Endothelial cell (in vitro differentiated cells): ENCODE results near the gene STRN. TPM values are rescaled to one million over a fixed set of nuclear protein-coding genes. Genes with fewer than 3 reads are reported as not detected.

ENCODE experiments used
- DNase-seq: peaks from one replicate; pipeline ENCODE4 v3.0.0; 2021; ENCODE audit warnings: low spot score
- H3K27ac Mint-ChIP-seq: one replicate; pipeline ENCODE4 v1.8.0; 2021; ENCODE audit warnings: mixed read lengths, inconsistent platforms; ENCODE audit not compliant: unreplicated experiment
- H3K27me3 Mint-ChIP-seq: one replicate; pipeline ENCODE4 v1.8.0; 2021; ENCODE audit warnings: mild to moderate bottlenecking, moderate library complexity, mixed read lengths, inconsistent platforms; ENCODE audit not compliant: unreplicated experiment
- H3K36me3 Mint-ChIP-seq: one replicate; pipeline ENCODE4 v1.8.0; 2021; ENCODE audit warnings: mild to moderate bottlenecking, low read depth, mixed read lengths, inconsistent platforms; ENCODE audit not compliant: unreplicated experiment
- H3K4me1 Mint-ChIP-seq: one replicate; pipeline ENCODE4 v1.8.0; 2021; ENCODE audit warnings: mild to moderate bottlenecking, mixed read lengths, inconsistent platforms; ENCODE audit not compliant: unreplicated experiment
- H3K4me3 Mint-ChIP-seq: one replicate; pipeline ENCODE4 v1.8.0; 2021; ENCODE audit warnings: mild to moderate bottlenecking, mixed read lengths, inconsistent platforms; ENCODE audit not compliant: unreplicated experiment
- H3K9me3 Mint-ChIP-seq: one replicate; pipeline ENCODE4 v1.8.0; 2021; ENCODE audit warnings: mixed read lengths, inconsistent platforms; ENCODE audit not compliant: unreplicated experiment
- total RNA-seq: library from RNA; stranded (reverse); fragmentation: NEBNext Ultra II Directional; extraction: Animal tissue kit (Norgen Biotek cat#: 25700); gene quantifications from one replicate; pipeline ENCODE4 v1.2.1, GENCODE V29; 2021; ENCODE audit not compliant: unreplicated experiment
- TF ChIP-seq, protein P1 (sequence below): fragments of 200-600 bp; sonication (generic); IDR thresholded peaks from one replicate; pipeline ENCODE4 v1.5.0; 2021; ENCODE audit warnings: antibody characterized with exemption; ENCODE audit not compliant: unreplicated experiment

STRN gene
- total RNA-seq, 1 donor from 2014 or later, result 52.0 TPM

DNA sequence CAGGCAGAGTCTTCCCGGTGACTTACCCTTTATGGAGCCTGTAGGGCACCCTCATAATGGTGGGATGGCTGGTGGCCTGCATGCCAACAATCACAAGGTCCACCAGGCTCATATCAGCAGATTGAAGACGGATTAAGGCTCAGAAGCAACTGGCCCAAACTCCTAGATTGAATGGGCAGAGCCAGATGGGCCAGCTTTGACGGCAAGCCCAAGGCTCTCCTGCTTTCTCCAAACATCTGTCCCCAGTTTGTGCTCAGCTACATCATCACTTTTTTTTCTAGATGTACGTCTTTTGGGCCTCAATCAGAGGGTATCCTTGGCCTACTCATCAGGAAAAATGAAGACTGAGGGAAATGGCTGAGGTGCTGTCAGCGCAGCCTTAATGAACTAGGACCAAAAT is 155.3 kb downstream of the STRN start:
- H3K4me1 Mint-ChIP-seq, result no peaks in the 10 kb centered on the region
- no peaks in the 10 kb centered on the region for H3K36me3 Mint-ChIP-seq
- H3K4me3 Mint-ChIP-seq, result no peak overlapping the region
- no peaks in the 10 kb centered on the region for H3K9me3 Mint-ChIP-seq
- TF ChIP-seq, protein P1, sequence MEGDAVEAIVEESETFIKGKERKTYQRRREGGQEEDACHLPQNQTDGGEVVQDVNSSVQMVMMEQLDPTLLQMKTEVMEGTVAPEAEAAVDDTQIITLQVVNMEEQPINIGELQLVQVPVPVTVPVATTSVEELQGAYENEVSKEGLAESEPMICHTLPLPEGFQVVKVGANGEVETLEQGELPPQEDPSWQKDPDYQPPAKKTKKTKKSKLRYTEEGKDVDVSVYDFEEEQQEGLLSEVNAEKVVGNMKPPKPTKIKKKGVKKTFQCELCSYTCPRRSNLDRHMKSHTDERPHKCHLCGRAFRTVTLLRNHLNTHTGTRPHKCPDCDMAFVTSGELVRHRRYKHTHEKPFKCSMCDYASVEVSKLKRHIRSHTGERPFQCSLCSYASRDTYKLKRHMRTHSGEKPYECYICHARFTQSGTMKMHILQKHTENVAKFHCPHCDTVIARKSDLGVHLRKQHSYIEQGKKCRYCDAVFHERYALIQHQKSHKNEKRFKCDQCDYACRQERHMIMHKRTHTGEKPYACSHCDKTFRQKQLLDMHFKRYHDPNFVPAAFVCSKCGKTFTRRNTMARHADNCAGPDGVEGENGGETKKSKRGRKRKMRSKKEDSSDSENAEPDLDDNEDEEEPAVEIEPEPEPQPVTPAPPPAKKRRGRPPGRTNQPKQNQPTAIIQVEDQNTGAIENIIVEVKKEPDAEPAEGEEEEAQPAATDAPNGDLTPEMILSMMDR, result no peak
- DNase-seq, result no peak
- H3K27ac Mint-ChIP-seq, result no peak overlapping the region
- peaks cover 2% of the 10 kb centered on the region for H3K27me3 Mint-ChIP-seq

DNA sequence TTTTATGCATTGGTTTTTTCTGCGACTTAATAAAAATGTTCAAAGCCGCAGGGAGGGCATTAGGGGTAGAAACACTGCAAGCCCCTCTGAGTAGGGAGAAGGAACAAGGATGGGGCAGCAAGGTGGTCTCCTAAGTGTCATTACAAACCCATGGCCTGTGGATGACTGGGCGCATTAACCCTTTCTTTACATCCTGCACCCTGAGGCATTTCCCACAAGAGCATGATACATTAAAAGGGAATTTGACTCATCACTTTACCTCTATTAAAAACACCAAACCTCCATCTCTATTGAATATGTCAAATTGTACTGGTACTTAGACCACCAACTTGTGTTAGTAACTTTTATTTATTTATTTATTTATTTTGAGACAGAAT is 157.3 kb downstream of the STRN start:
- H3K4me3 Mint-ChIP-seq, result no peak overlapping the region
- H3K27me3 Mint-ChIP-seq, result peaks cover 8% of the 10 kb centered on the region
- DNase-seq, result no peak
- TF ChIP-seq, protein P1, result no peak
- H3K4me1 Mint-ChIP-seq, result no peaks in the 10 kb centered on the region
- H3K27ac Mint-ChIP-seq, result no peak overlapping the region
- H3K36me3 Mint-ChIP-seq, result no peaks in the 10 kb centered on the region
- H3K9me3 Mint-ChIP-seq, result no peaks in the 10 kb centered on the region

DNA sequence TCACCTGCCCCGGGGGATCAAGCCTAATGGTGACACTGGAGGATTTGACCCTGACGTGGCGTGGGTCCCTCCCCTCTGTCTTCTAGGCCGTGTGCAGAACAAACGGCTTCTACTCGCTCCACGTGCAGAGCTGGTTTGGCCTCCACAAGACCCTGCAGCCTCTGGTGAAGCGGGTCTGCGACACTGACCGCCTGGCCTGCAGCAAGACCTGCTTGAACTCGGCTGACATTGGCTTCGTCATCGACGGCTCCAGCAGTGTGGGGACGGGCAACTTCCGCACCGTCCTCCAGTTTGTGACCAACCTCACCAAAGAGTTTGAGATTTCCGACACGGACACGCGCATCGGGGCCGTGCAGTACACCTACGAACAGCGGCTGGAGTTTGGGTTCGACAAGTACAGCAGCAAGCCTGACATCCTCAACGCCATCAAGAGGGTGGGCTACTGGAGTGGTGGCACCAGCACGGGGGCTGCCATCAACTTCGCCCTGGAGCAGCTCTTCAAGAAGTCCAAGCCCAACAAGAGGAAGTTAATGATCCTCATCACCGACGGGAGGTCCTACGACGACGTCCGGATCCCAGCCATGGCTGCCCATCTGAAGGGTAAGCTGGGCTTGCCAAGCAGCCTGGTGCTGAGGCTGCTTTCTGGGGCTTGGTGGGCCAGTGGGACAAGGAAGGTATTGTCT is 157.8 kb downstream of the STRN start:
- no peaks in the 10 kb centered on the region for H3K36me3 Mint-ChIP-seq
- H3K9me3 Mint-ChIP-seq, result no peaks in the 10 kb centered on the region
- peaks cover 8% of the 10 kb centered on the region for H3K27me3 Mint-ChIP-seq
- H3K4me1 Mint-ChIP-seq, result no peaks in the 10 kb centered on the region
- H3K4me3 Mint-ChIP-seq, result no peak overlapping the region
- TF ChIP-seq, protein P1, result no peak
- H3K27ac Mint-ChIP-seq, result no peak overlapping the region
- no peak for DNase-seq

DNA sequence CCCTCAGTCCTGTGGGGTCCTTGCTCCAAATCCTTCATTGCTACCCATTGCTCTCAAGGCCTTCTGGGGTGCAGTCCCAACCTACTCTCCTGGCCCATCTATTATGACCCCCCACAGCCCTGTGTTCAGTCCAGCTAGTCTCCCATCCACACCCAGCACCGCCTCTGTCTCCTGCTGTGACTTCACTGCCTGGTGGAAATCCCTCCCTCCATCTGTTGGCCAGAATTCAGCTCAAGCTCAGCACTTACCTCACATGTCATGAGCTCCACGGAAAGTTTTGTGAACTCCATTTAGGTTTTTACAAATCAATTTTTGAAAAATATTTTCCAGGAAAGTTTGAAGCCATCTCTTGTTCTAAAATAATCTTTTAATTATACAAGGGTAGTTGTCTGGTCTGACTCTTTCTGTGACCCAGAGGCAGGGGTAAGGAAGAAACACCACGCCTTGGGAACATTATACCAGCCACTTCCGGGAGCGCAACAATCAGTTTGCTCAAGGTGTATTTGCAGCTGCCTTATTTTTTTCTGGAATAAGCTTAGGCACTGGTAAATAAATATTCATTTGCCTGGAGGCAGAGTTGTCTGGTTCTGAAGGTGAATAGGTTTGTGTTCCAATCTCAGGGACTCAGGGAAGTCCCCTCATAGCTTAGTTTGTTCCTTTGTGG is 159.0 kb downstream of the STRN start:
- TF ChIP-seq, protein P1, result no peak
- Mint-ChIP-seq H3K27me3 (peaks cover 8% of the 10 kb centered on the region), H3K4me3 (no peak overlapping the region), H3K9me3 (no peaks in the 10 kb centered on the region), H3K4me1 (no peaks in the 10 kb centered on the region), H3K27ac (no peak overlapping the region), H3K36me3 (no peaks in the 10 kb centered on the region)
- DNase-seq, result no peak

DNA sequence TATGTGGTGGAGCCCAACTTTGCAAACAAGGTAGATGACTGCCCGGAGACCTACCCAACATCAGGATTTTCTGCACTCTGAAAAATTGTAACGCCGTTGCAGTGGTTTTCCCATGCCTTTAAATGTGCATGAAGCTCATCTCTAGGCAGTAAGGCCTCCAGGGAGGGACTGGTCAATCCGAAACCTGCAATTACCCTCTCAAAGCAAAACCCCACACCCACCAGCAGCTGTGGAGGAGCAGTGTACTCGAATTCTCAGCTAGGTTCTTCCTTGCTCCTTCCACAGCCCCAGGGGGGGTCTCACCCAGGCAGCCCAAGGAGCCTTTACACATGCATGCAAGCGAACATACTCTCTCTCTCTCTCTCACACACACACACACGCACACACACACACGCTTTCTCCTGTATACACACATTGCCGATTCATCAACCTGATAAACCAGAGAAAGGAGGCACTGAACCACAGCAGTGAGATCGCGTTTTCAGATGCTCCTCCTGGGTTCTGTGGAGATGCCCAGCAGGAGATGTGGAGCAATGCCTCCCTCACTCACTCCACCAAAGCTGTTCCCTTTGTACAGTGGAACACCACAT is 160.6 kb downstream of the STRN start:
- TF ChIP-seq, protein P1, result no peak
- Mint-ChIP-seq H3K27me3 (peaks cover 8% of the 10 kb centered on the region), H3K36me3 (peaks cover 4% of the 10 kb centered on the region), H3K4me1 (no peaks in the 10 kb centered on the region), H3K4me3 (no peak overlapping the region), H3K9me3 (no peaks in the 10 kb centered on the region), H3K27ac (no peak overlapping the region)
- DNase-seq, result no peak
